ENCODE measurements around the gene KAT6B. TPM values are rescaled to one million over a fixed set of nuclear protein-coding genes. Genes with fewer than 3 reads are reported as not detected.
"Not testable (repeated sequence)": the region's sequence is repeated elsewhere in the genome, so short reads cannot be mapped to it uniquely, and the experiment has no call there.

KAT6B gene
- total RNA-seq, 1 donor from 2014 or later = 15.6 TPM

GRCh38 chr10:75055896-75056406 is 229.6 kb downstream of the KAT6B start:
- not testable (repeated sequence) for DNase-seq (ENCODE audit: extremely low read depth, low read depth, low spot score)

- DNase-seq (ENCODE audit: extremely low read depth, low read depth, low spot score) = no peak
Observed at GRCh38 chr10:75057680-75058079, 231.3 kb downstream of the KAT6B start.

- DNase-seq (ENCODE audit: extremely low read depth, low read depth, low spot score) = no peak
Observed at GRCh38 chr10:75058161-75058560, 231.8 kb downstream of the KAT6B start.

- DNase-seq (ENCODE audit: extremely low read depth, low read depth, low spot score) = no peak
Observed at GRCh38 chr10:75061709-75062505, 235.5 kb downstream of the KAT6B start.

GRCh38 chr10:75062506-75063299 is 236.3 kb downstream of the KAT6B start:
- DNase-seq (ENCODE audit: extremely low read depth, low read depth, low spot score) = no peak

GRCh38 chr10:75063461-75064230 is 237.2 kb downstream of the KAT6B start:
- no peak for DNase-seq (ENCODE audit: extremely low read depth, low read depth, low spot score)

- DNase-seq (ENCODE audit: extremely low read depth, low read depth, low spot score) = no peak
Observed at GRCh38 chr10:75065076-75065475, 238.7 kb downstream of the KAT6B start.

GRCh38 chr10:75066271-75066670 is 239.9 kb downstream of the KAT6B start:
- DNase-seq (ENCODE audit: extremely low read depth, low read depth, low spot score) = no peak

- DNase-seq (ENCODE audit: extremely low read depth, low read depth, low spot score) = no peak
Observed at GRCh38 chr10:75067272-75067671, 240.9 kb downstream of the KAT6B start.

- no peak for DNase-seq (ENCODE audit: extremely low read depth, low read depth, low spot score)
Observed at GRCh38 chr10:75068523-75068922, 242.1 kb downstream of the KAT6B start.

- no peak for DNase-seq (ENCODE audit: extremely low read depth, low read depth, low spot score)
Observed at GRCh38 chr10:75070476-75070875, 244.1 kb downstream of the KAT6B start.

- DNase-seq (ENCODE audit: extremely low read depth, low read depth, low spot score) = no peak
Observed at GRCh38 chr10:75070961-75071428, 244.6 kb downstream of the KAT6B start.

GRCh38 chr10:75071756-75072155 is 245.4 kb downstream of the KAT6B start:
- no peak for DNase-seq (ENCODE audit: extremely low read depth, low read depth, low spot score)

- no peak for DNase-seq (ENCODE audit: extremely low read depth, low read depth, low spot score)
Observed at GRCh38 chr10:75072727-75073126, 246.3 kb downstream of the KAT6B start.

- no peak for DNase-seq (ENCODE audit: extremely low read depth, low read depth, low spot score)
Observed at GRCh38 chr10:75073442-75073841, 247.0 kb downstream of the KAT6B start.

- no peak for DNase-seq (ENCODE audit: extremely low read depth, low read depth, low spot score)
Observed at GRCh38 chr10:75074711-75075445, 248.5 kb downstream of the KAT6B start.

- DNase-seq (ENCODE audit: extremely low read depth, low read depth, low spot score) = no peak
Observed at GRCh38 chr10:75076348-75076747, 249.9 kb downstream of the KAT6B start.

GRCh38 chr10:75079436-75080083 is 253.2 kb downstream of the KAT6B start:
- DNase-seq (ENCODE audit: extremely low read depth, low read depth, low spot score) = no peak

GRCh38 chr10:75080554-75080953 is 254.2 kb downstream of the KAT6B start:
- no peak for DNase-seq (ENCODE audit: extremely low read depth, low read depth, low spot score)

- DNase-seq (ENCODE audit: extremely low read depth, low read depth, low spot score) = no peak
Observed at GRCh38 chr10:75081379-75081778, 255.0 kb downstream of the KAT6B start.

Measured in glomerular endothelial cell (primary cell).